ACHN (cell line): Measurements from ENCODE around the gene CUBN.

ENCODE experiments used
- DNase-seq: peaks from one replicate; pipeline ENCODE4 v3.0.0-alpha.2; 2015
- in situ Hi-C: cut with HindIII; loops from 2 replicates; pipeline ENCODE4 v1.10.0; 2017; ENCODE audit warnings: low sequenced_read_pairs, low pct_ligation_motif_present, low pct_unique_long_range_greater_than_20kb

The CUBN gene

GRCh38 chr10:16950656-16951601 is 178.7 kb downstream of the CUBN start:
- in situ Hi-C loops: no loop called here
- DNase-seq: peak; percentile 58

DNA sequence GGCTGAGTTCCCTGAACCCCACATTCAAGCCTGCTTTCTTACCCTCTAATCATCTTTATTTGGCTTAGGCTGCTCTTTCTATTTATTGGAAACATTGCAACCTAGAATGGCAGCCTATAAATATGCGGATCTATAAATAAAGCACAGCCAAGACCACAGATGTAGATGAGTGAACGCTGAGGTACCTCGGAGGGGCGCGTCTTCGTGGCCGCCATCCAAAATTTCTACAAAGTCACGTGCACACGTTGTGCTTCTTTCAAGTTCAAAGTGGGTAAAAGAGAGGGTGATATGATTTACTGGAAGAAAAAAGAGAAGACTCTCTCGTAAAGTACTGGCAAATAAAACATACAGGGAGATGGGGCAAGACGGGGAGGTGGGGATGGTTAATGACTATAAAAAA is 179.8 kb downstream of the CUBN start:
- DNase-seq: no peak
- in situ Hi-C loops: no loop called here

- in situ Hi-C loops: no loop called here
- no peak for DNase-seq
Measured at GRCh38 chr10:16948361-16948760, 181.2 kb downstream of the CUBN start.

- in situ Hi-C loops: no loop called here
- DNase-seq: no peak
Measured at GRCh38 chr10:16947069-16947468, 182.5 kb downstream of the CUBN start.

DNA sequence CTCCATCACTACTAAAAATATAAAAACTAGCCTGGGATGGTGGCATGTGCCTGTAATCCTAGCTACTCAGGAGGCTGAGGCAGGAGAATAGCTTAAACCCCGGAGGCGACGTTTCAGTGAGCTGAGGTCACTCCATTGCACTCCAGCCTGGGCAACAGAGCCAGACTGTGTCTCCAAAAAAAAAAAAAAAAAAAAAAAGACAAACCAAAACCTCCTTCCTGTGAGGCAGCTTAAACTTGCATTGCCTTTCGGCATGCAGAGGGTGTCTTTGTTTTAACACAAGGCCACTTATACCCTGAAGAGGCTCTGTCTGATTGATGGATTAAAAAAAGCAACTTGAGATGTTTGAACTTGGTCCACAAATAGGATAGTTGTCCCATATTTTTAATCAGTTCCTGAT is 184.0 kb downstream of the CUBN start:
- no peak for DNase-seq
- in situ Hi-C loops: no loop called here

GRCh38 chr10:16944986-16945385 is 184.6 kb downstream of the CUBN start:
- in situ Hi-C loops: no loop called here
- DNase-seq: no peak

DNA sequence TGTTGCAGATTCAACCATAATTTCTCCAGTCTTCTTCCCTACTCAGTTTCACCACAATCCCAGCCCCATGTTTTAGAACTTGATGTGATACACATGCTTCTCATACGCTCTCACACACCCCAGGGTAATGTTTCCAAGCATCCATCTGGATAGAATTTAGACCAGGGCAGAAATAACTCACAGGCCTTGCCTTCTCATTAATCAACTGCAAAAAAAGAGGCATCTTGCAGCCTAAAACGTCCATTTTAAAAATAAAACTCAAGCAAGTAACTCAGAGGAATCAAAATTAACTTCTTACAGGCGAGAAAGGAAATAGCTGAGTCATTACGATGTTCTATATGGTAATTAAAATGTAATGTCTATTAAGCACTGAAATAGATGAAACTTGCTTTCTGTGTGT is 185.2 kb downstream of the CUBN start:
- in situ Hi-C loops: no loop called here
- DNase-seq: no peak

DNA sequence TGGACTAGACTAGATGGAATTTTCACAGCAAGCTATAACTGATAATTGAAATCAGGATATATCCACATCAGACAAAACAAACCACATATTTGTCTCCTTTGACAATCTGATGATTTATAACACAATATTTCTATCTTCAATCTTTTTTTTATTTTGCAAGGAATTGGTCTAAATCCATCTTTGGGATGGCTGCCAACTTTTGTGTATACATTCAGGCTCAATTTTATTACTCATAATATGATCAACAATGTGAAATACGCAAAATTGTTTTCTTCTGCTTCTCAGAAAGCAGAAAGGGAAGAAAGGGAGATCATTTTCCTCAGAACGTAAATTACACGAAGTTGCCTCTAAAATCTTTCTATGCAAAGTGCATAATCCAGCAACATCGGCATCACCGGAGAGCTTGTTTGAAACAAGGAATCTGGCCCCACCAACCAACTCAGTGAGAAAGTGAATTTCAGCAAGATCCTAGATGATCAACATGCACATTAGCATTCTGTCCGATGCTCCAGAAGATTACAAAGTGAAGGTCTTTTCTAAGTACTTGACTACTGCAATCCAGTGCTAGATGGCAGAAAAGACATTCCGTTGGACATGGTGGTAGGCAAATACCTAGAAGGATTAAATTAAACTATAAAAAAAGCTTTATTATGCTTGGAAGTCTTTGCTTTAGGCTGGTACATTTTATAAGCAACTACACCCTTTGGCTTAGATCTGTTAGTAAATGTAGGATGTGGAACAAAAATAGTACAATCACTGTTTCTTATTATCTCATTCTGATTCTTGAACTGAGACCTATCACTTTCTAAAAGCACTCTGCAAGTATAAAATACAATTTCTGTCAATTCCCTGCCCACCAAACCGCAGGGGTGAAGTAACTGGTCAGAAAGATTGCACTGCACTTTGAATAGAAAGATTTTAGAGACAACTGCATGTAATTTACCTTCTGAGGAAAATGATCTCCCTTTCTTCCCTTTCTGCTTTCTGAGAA is 186.0 kb downstream of the CUBN start:
- in situ Hi-C loops: no loop called here
- no peak for DNase-seq

DNA sequence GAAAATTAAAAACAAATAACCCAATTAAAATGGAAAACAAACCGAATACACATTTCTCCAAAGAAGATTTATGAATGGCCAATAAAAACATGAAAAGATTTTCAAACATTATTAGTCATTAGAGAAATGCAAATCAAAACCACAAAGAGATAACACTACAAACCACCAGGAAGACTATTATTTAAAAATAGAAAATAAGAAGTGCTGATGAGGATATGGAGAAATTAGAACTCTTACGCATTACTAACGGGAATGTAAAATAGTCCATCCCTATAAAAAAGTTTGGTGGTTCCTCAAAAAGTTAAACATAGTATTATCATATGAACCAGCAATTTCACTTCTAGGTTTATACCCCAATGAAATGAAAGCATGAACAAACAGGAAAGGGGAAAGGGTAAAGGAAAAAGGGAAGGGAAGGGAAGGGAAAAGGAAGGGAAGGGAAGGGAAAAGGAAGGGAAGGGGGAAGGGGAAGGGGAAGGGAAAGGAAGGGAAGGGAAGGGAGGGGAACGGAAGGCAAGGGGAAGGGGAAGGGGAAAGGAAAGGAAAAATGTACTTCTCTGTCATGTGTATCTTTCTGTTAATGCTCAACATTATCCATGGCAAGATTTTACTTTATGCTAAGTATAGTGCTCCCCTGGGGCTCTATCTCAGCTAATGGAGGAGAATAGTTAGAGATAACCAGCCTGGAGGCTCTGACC is 187.1 kb downstream of the CUBN start:
- no peak for DNase-seq
- in situ Hi-C loops: no loop called here

GRCh38 chr10:16941870-16942269 is 187.7 kb downstream of the CUBN start:
- in situ Hi-C loops: no loop called here
- DNase-seq: no peak

GRCh38 chr10:16941067-16941466 is 188.5 kb downstream of the CUBN start:
- no peak for DNase-seq
- in situ Hi-C loops: no loop called here

GRCh38 chr10:16938952-16939351 is 190.7 kb downstream of the CUBN start:
- no peak for DNase-seq
- in situ Hi-C loops: no loop called here

DNA sequence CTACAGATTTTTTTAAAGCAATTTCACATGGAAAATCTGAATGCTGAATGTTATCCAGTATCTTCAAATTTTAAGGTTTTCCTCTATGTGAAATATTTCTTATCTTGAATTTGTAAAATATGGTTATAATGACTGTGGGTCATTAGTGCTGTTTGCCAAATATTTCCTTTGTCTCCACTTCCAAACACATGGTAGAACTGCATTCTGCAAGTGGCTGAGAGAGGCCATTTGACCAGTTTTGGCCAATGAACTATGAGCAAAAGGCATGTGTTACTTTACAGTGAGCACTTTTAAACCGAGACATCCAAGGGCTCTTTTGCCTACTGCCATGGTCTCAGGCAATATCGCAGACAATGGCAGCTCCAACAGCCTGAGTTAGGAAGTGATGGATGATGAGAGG is 195.2 kb downstream of the CUBN start:
- DNase-seq: no peak
- in situ Hi-C loops: no loop called here

DNA sequence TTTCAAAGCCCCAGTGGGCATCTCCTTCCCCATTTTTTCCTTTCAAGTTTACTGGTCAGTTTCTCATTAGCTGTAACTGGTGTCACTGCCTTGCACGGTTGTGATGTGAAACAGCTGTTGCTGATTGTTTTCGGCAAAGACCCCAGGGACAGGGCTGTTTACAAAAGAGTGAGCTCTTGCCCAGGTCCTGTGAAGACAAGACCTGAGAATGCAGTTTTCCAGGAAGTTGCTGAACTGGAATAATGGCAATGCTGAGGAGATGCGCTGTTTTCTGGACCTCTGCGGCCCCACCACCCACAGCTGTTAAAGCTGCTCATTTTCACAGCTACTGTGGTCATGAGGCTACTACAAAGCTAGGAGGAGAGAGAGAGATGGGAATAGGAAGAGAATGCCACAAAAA is 195.8 kb downstream of the CUBN start:
- in situ Hi-C loops: no loop called here
- DNase-seq: no peak

DNA sequence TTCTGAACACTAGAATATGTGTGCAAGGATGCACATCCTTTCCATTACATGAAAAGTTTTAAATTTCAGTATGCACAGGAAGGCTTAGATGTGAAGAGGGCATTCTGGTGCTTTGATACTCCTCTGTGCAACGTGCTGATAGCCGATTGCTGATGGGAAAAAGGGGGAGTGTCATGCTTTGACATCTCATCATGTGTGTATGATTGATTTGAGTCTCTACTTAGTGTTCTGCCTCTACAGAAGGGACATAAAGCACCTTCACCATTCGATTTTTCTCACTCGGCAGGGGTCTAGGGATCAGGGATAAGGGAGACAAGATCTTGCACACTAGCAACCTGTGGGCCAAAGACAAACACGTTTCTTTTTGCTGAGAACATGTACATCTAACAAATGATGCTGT is 197.7 kb downstream of the CUBN start:
- in situ Hi-C loops: no loop called here
- no peak for DNase-seq

- in situ Hi-C loops: no loop called here
- no peak for DNase-seq
Measured at GRCh38 chr10:16930540-16930939, 199.1 kb downstream of the CUBN start.

GRCh38 chr10:16929069-16929468 is 200.5 kb downstream of the CUBN start:
- no peak for DNase-seq
- in situ Hi-C loops: no loop called here

DNA sequence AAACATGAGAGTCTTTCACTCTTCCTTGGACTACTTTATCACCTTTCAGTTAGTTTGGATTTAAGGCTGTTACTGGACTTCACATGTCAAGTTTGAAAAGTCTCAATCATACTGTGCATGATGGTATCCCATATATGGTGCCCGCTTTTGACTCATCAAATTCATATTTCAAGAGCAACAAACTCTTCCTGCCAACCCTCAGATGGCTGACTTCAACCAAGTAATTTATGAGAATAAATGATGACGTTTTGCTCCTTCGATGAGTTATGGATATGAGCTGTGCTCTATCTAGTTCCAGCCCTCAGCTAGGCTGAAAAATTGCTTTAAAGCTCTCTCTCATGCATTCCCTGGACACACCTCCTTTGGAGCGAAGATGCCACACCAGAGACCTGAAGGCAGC is 202.1 kb downstream of the CUBN start:
- in situ Hi-C loops: no loop called here
- DNase-seq: no peak

- in situ Hi-C loops: no loop called here
- no peak for DNase-seq
Measured at GRCh38 chr10:16923726-16924125, 205.9 kb downstream of the CUBN start.
